Adipocyte (in vitro differentiated cells): ENCODE data around the gene RFX3.

Source experiments
- DNase-seq: peaks from one replicate; pipeline ENCODE4 v3.0.0-alpha.2; 2015; ENCODE audit warnings: low read depth
- H3K27me3 ChIP-seq: replicated peaks from 2 replicates; pipeline ENCODE4 v1.7.0; 2013; ENCODE audit warnings: mild to moderate bottlenecking, low read length, moderate library complexity; ENCODE audit not compliant: control insufficient read depth, insufficient read depth
- H3K36me3 ChIP-seq: 2 replicates; pipeline ENCODE4 v1.7.0; 2013; ENCODE audit warnings: low read length, mild to moderate bottlenecking, moderate library complexity; ENCODE audit not compliant: control insufficient read depth, insufficient read depth, severe bottlenecking
- H3K4me1 ChIP-seq: 2 replicates; pipeline ENCODE4 v1.7.0; 2013; ENCODE audit warnings: mild to moderate bottlenecking, low read length, moderate library complexity; ENCODE audit not compliant: control insufficient read depth, insufficient read depth
- H3K4me3 ChIP-seq: 2 replicates; pipeline ENCODE4 v1.7.0; 2013; ENCODE audit warnings: mild to moderate bottlenecking, low read length, moderate library complexity
- H3K9ac ChIP-seq: 2 replicates; pipeline ENCODE4 v1.7.0; 2013; ENCODE audit warnings: mild to moderate bottlenecking, low read length, moderate library complexity
- H3K9me3 ChIP-seq: 2 replicates; pipeline ENCODE4 v1.7.0; 2013; ENCODE audit warnings: mild to moderate bottlenecking, low read length, moderate library complexity; ENCODE audit not compliant: control insufficient read depth

The RFX3 gene

DNA sequence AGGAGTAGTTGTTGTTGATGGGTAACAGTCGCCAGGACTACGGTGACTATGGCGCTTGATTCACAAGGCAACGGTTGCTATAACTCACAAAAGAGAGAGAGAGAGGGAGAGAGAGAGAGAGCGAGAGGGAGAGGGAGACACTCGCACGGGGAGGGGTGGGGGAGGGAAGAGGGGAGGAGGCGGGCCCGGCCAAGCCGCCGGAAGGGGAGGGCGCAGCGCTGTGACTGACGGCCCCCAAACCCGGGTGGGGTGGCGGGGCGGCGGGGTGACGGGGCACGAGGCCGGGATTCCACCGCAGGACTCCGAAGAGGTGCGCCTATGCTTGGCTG lies at the start of gene RFX3:
Gene RFX3 (minus strand): TSS at position 166 of the 329 bp plus-strand sequence. CDS start 130,413 bp downstream, outside the sequence.
- Histone ChIP-seq H3K9ac (peak within 1 kb of the TSS; percentile 100), H3K4me1 (peaks cover 19% of the 10 kb centered on the region)

GRCh38 chr9:3571500-3571899 lies 45.7 kb upstream of the RFX3 start:
- Histone ChIP-seq H3K9me3 (no peaks in the 10 kb centered on the region), H3K9ac (no peak overlapping the region), H3K4me1 (no peaks in the 10 kb centered on the region), H3K36me3 (no peaks in the 10 kb centered on the region), H3K4me3 (no peak overlapping the region), H3K27me3 (no peaks in the 10 kb centered on the region)
- DNase-seq, result no peak

More for the DNA sequence above, at the start of gene RFX3:
- Histone ChIP-seq H3K4me3 (peak within 1 kb of the TSS; percentile 100), H3K27me3 (no peaks in the 10 kb centered on the region), H3K9me3 (no peaks in the 10 kb centered on the region), H3K36me3 (peaks cover 3% of the 10 kb centered on the region)
- peak; percentile 97 for DNase-seq

DNA sequence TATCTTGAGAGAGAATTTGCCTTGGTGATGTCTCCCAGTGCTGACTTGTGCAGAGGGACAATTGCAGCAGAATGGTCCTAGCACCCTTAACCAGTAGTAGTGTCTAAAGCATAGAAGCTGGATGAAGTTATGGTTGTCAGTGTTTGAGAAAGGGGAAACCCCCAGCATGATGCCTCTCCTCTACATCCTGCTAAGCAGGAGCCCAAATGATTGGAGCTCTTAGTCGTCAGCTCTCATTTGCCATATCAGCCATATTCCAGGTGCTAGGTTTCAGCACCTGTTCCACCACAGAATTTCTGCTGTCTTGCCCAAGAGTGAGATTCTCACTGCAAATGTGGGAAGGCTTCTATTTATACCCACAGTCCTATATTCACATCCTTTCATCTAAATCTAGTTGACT lies 43.7 kb upstream of the RFX3 start:
- no peaks in the 10 kb centered on the region for H3K4me1 ChIP-seq
- no peaks in the 10 kb centered on the region for H3K27me3 ChIP-seq
- peaks cover 6% of the 10 kb centered on the region for H3K36me3 ChIP-seq
- no peak overlapping the region for H3K9ac ChIP-seq
- DNase-seq, result no peak
- no peaks in the 10 kb centered on the region for H3K9me3 ChIP-seq
- H3K4me3 ChIP-seq, result no peak overlapping the region

DNA sequence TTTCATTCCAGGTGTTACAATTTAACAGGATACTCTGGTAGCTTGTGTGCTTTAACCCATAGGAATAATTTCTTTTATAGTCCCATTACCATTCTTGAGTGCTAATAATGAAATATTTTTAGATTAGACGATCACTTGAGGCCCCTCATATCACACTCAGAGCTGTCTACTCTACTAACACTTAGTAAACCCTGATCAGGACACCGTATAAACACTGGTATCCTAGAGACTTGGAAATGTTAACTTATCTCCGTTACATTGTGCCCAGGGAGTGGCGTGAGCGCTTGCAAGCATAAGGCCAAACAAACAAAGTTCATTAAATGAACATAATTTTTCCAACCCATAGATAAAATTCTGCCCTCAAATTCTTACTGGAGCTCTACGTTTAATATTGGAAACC lies 42.2 kb upstream of the RFX3 start:
- DNase-seq, result no peak
- Histone ChIP-seq H3K27me3 (no peaks in the 10 kb centered on the region), H3K9me3 (no peaks in the 10 kb centered on the region), H3K36me3 (peaks cover 15% of the 10 kb centered on the region), H3K4me3 (no peak overlapping the region), H3K9ac (no peak overlapping the region), H3K4me1 (no peaks in the 10 kb centered on the region)

GRCh38 chr9:3553076-3553765 lies 27.4 kb upstream of the RFX3 start:
- DNase-seq, result no peak
- H3K9me3 ChIP-seq, result no peaks in the 10 kb centered on the region
- H3K9ac ChIP-seq, result no peak overlapping the region
- no peaks in the 10 kb centered on the region for H3K4me1 ChIP-seq
- no peaks in the 10 kb centered on the region for H3K27me3 ChIP-seq
- no peak overlapping the region for H3K4me3 ChIP-seq
- peaks cover 11% of the 10 kb centered on the region for H3K36me3 ChIP-seq

DNA sequence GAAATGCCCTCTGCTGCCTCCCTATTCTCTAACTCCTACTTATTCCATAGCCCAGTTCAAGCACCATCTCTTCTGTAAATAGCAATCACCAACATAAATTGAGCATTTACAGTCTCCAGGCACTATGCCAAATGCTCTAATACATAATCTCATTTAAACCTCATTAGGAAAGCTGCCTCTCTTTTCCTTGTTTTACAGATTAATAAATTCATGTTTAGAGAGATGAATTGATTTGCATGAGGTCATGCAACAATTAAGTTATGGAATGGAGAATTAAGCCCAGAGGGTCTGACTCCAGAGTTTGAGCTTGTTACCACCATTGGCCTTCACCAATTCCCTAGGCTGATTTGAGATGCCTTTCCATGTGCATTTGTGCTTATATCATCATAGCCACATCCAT lies 23.4 kb upstream of the RFX3 start:
- peaks cover 11% of the 10 kb centered on the region for H3K36me3 ChIP-seq
- no peak overlapping the region for H3K9ac ChIP-seq
- H3K4me3 ChIP-seq, result no peak overlapping the region
- H3K4me1 ChIP-seq, result no peaks in the 10 kb centered on the region
- no peaks in the 10 kb centered on the region for H3K9me3 ChIP-seq
- DNase-seq, result no peak
- H3K27me3 ChIP-seq, result no peaks in the 10 kb centered on the region

GRCh38 chr9:3548648-3549047 lies 22.8 kb upstream of the RFX3 start:
- Histone ChIP-seq H3K4me1 (no peaks in the 10 kb centered on the region), H3K9ac (no peak overlapping the region), H3K27me3 (no peaks in the 10 kb centered on the region), H3K4me3 (no peak overlapping the region), H3K9me3 (no peaks in the 10 kb centered on the region), H3K36me3 (peaks cover 11% of the 10 kb centered on the region)
- no peak for DNase-seq

DNA sequence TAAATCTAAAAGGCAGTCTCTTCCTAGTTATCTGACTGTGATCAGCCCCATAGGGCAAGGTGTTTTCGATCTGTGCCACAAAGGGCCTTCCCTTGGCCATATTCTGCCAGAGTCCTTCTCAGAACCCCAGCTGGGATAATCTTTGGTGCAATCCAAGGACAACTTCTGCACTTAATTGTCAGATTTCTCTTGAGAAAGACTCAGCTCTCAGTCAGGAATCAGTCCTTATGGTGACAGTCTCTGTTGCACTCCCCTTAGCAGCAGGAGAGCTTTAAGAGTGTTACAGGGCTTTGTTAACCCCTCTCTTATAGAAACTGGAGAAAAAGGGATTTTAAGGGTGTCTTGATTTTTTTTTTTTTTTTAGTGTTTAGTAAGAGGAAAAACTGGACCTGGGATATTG lies 15.4 kb upstream of the RFX3 start:
- no peak overlapping the region for H3K9ac ChIP-seq
- H3K4me1 ChIP-seq, result no peaks in the 10 kb centered on the region
- H3K9me3 ChIP-seq, result no peaks in the 10 kb centered on the region
- H3K4me3 ChIP-seq, result no peak overlapping the region
- no peaks in the 10 kb centered on the region for H3K27me3 ChIP-seq
- DNase-seq, result no peak
- no peaks in the 10 kb centered on the region for H3K36me3 ChIP-seq

GRCh38 chr9:3534614-3535404 lies 9.0 kb upstream of the RFX3 start:
- Histone ChIP-seq H3K4me1 (peaks cover 6% of the 10 kb centered on the region), H3K9ac (no peak overlapping the region), H3K36me3 (peaks cover 2% of the 10 kb centered on the region), H3K27me3 (no peaks in the 10 kb centered on the region), H3K4me3 (no peak overlapping the region), H3K9me3 (no peaks in the 10 kb centered on the region)
- DNase-seq, result no peak

GRCh38 chr9:3532158-3532557 lies 6.4 kb upstream of the RFX3 start:
- peaks cover 13% of the 10 kb centered on the region for H3K4me1 ChIP-seq
- peaks cover 3% of the 10 kb centered on the region for H3K36me3 ChIP-seq
- H3K4me3 ChIP-seq, result no peak overlapping the region
- DNase-seq, result no peak
- H3K27me3 ChIP-seq, result no peaks in the 10 kb centered on the region
- H3K9me3 ChIP-seq, result no peaks in the 10 kb centered on the region
- no peak overlapping the region for H3K9ac ChIP-seq

GRCh38 chr9:3528451-3528850 lies 2.6 kb upstream of the RFX3 start:
- H3K9me3 ChIP-seq, result no peaks in the 10 kb centered on the region
- H3K4me3 ChIP-seq, result no peak overlapping the region
- H3K36me3 ChIP-seq, result peaks cover 3% of the 10 kb centered on the region
- no peaks in the 10 kb centered on the region for H3K27me3 ChIP-seq
- H3K9ac ChIP-seq, result no peak overlapping the region
- H3K4me1 ChIP-seq, result peaks cover 25% of the 10 kb centered on the region
- DNase-seq, result no peak
